SK-N-SH treated with all-trans-retinoic acid at 6 μM for 48 hours (cell line): Measurements from ENCODE around the gene TWF1.
A peak's percentile ranks its signal among the peaks of the same experiment; 100 is the strongest.

Source experiments
- ATAC-seq: fragments of 200-7000 bp; cut with Tn5 transposase; 3 replicates; pipeline ENCODE4 v1.9.1; 2020; ENCODE audit warnings: mild to moderate bottlenecking, moderate library complexity
- ARNTL ChIP-seq: fragments of 450-650 bp; formaldehyde crosslinking; IDR thresholded peaks from 2 replicates; pipeline ENCODE4 v1.5.0; 2020; ENCODE audit warnings: low read depth, mild to moderate bottlenecking, moderate library complexity, borderline replicate concordance
- BACH2 ChIP-seq: fragments of 250-450 bp; sonication (Bioruptor Pico); IDR thresholded peaks from 2 replicates; pipeline ENCODE4 v1.9.0; 2021; ENCODE audit warnings: mild to moderate bottlenecking, borderline replicate concordance
- CREB5 ChIP-seq: fragments of 250-450 bp; sonication (Bioruptor Pico); IDR thresholded peaks from 2 replicates; pipeline ENCODE4 v1.5.1; 2020; ENCODE audit warnings: low read depth, mild to moderate bottlenecking, moderate library complexity
- CSDC2 ChIP-seq: fragments of 250-450 bp; sonication (Bioruptor Pico); IDR thresholded peaks from 2 replicates; pipeline ENCODE4 v1.5.0; 2020; ENCODE audit warnings: mild to moderate bottlenecking, moderate library complexity
- CSRNP3 ChIP-seq: fragments of 250-450 bp; sonication (Bioruptor Pico); IDR thresholded peaks from 2 replicates; pipeline ENCODE4 v1.5.1; 2021; ENCODE audit warnings: mild to moderate bottlenecking, moderate library complexity
- ESRRG ChIP-seq: fragments of 250-450 bp; sonication (Bioruptor Pico); IDR thresholded peaks from 2 replicates; pipeline ENCODE4 v1.6.1; 2021; ENCODE audit warnings: mild to moderate bottlenecking
- GLIS3 ChIP-seq: fragments of 250-450 bp; sonication (Bioruptor Pico); IDR thresholded peaks from 2 replicates; pipeline ENCODE4 v1.5.0; 2020; ENCODE audit warnings: mild to moderate bottlenecking, moderate library complexity
- ISL1 ChIP-seq: fragments of 250-450 bp; sonication (Bioruptor Pico); IDR thresholded peaks from 2 replicates; pipeline ENCODE4 v2.1.2; 2022; ENCODE audit warnings: mild to moderate bottlenecking, moderate library complexity
- OSR1 ChIP-seq: fragments of 250-450 bp; sonication (Bioruptor Pico); IDR thresholded peaks from 2 replicates; pipeline ENCODE4 v1.8.0; 2022; ENCODE audit warnings: moderate library complexity, mild to moderate bottlenecking, inconsistent platforms
- PATZ1 ChIP-seq: fragments of 250-450 bp; sonication (Bioruptor Pico); IDR thresholded peaks from 2 replicates; pipeline ENCODE4 v1.8.0; 2020; ENCODE audit warnings: mild to moderate bottlenecking, moderate library complexity, borderline replicate concordance
- POU6F1 ChIP-seq: fragments of 250-450 bp; sonication (Bioruptor Pico); IDR thresholded peaks from 2 replicates; pipeline ENCODE4 v1.8.0; 2021; ENCODE audit warnings: low read depth, mild to moderate bottlenecking, moderate library complexity, borderline replicate concordance
- PPARA ChIP-seq: fragments of 250-450 bp; sonication (Bioruptor Pico); IDR thresholded peaks from 2 replicates; pipeline ENCODE4 v1.5.0; 2020; ENCODE audit warnings: mild to moderate bottlenecking, borderline replicate concordance
- RARB ChIP-seq: fragments of 250-450 bp; sonication (Bioruptor Pico); IDR thresholded peaks from 2 replicates; pipeline ENCODE4 v1.8.0; 2021; ENCODE audit warnings: mild to moderate bottlenecking, moderate library complexity
- SNAI2 ChIP-seq: fragments of 250-450 bp; sonication (Bioruptor Pico); IDR thresholded peaks from 2 replicates; pipeline ENCODE4 v1.5.0; 2020; ENCODE audit warnings: mild to moderate bottlenecking, moderate library complexity
- TCF4 ChIP-seq: fragments of 250-450 bp; sonication (Bioruptor Pico); IDR thresholded peaks from 2 replicates; pipeline ENCODE4 v1.8.0; 2021; ENCODE audit warnings: mild to moderate bottlenecking, moderate library complexity, borderline replicate concordance
- TOX ChIP-seq: fragments of 250-450 bp; sonication (Bioruptor Pico); IDR thresholded peaks from 2 replicates; pipeline ENCODE4 v1.8.0; 2021; ENCODE audit warnings: mild to moderate bottlenecking, moderate library complexity, borderline replicate concordance
- TSHZ2 ChIP-seq: fragments of 250-450 bp; sonication (Bioruptor Pico); IDR thresholded peaks from 2 replicates; pipeline ENCODE4 v1.5.0; 2020; ENCODE audit warnings: mild to moderate bottlenecking, moderate library complexity
- ZC3H10 ChIP-seq: fragments of 250-450 bp; sonication (Bioruptor Pico); IDR thresholded peaks from 2 replicates; pipeline ENCODE4 v1.5.1; 2021; ENCODE audit warnings: mild to moderate bottlenecking, moderate library complexity
- ZFP3 ChIP-seq: fragments of 250-450 bp; sonication (Bioruptor Pico); IDR thresholded peaks from 2 replicates; pipeline ENCODE4 v1.5.0; 2020; ENCODE audit warnings: mild to moderate bottlenecking, moderate library complexity
- ZFP30 ChIP-seq: fragments of 450-650 bp; formaldehyde crosslinking; IDR thresholded peaks from 2 replicates; pipeline ENCODE4 v1.5.0; 2022; ENCODE audit warnings: mild to moderate bottlenecking, moderate library complexity
- ZNF565 ChIP-seq: fragments of 450-650 bp; formaldehyde crosslinking; conservative IDR thresholded peaks from 2 replicates; pipeline ENCODE4 v1.5.0; 2020; ENCODE audit warnings: low read depth, mild to moderate bottlenecking, moderate library complexity
- ZNF70 ChIP-seq: fragments of 450-650 bp; formaldehyde crosslinking; IDR thresholded peaks from 2 replicates; pipeline ENCODE4 v1.5.0; 2020; ENCODE audit warnings: mild to moderate bottlenecking, moderate library complexity
- ZNF8 ChIP-seq: fragments of 450-650 bp; formaldehyde crosslinking; IDR thresholded peaks from 2 replicates; pipeline ENCODE4 v1.5.0; 2020; ENCODE audit warnings: mild to moderate bottlenecking, moderate library complexity

The TWF1 gene

GRCh38 chr12:43758728-43759563 lies 47.2 kb downstream of the TWF1 start, which contains the start of the genes IRAK4 and PUS7L:
IRAK4 (plus strand) TSS chr12:43758951; CDS start chr12:43768112, 9,161 bp downstream.
PUS7L (minus strand) TSS chr12:43758790; CDS start chr12:43755245, 3,545 bp downstream.
- peak; percentile 97 for ATAC-seq

GRCh38 chr12:43758247-43758727 lies 47.8 kb downstream of the TWF1 start:
- peak; percentile 68 for ATAC-seq
- TF ChIP-seq ZNF70 (no peak), ESRRG (CRISPR knock-in tag) (no peak), ARNTL (no peak), ZFP3 (CRISPR knock-in tag) (no peak), TOX (CRISPR knock-in tag) (no peak), BACH2 (no peak), RARB (CRISPR knock-in tag) (no peak), ZFP30 (CRISPR knock-in tag) (no peak), PPARA (no peak), OSR1 (CRISPR knock-in tag) (no peak), CSRNP3 (CRISPR knock-in tag) (no peak)
- TF ChIP-seq, all 23 proteins: peak for 0

More at GRCh38 chr12:43758728-43759563, 47.2 kb downstream of the TWF1 start, which contains the start of the genes IRAK4 and PUS7L:
- TF ChIP-seq ZFP30 (CRISPR knock-in tag) (no peak), ARNTL (no peak), GLIS3 (CRISPR knock-in tag) (no peak), RARB (CRISPR knock-in tag) (no peak), OSR1 (CRISPR knock-in tag) (no peak), CSRNP3 (CRISPR knock-in tag) (no peak), TSHZ2 (no peak), ZNF565 (CRISPR knock-in tag) (no peak), CSDC2 (no peak), TCF4 (CRISPR knock-in tag) (no peak), ZNF8 (CRISPR knock-in tag) (no peak), ZC3H10 (CRISPR knock-in tag) (no peak), ZNF70 (no peak), SNAI2 (CRISPR knock-in tag) (no peak)

GRCh38 chr12:43754015-43754414 lies 52.1 kb downstream of the TWF1 start:
- ATAC-seq = no peak
- TF ChIP-seq ZC3H10 (CRISPR knock-in tag) (no peak), PPARA (no peak), ZFP30 (CRISPR knock-in tag) (no peak), CREB5 (CRISPR knock-in tag) (no peak), ARNTL (no peak), ISL1 (CRISPR knock-in tag) (no peak), PATZ1 (CRISPR knock-in tag) (no peak), TSHZ2 (no peak), ZNF565 (CRISPR knock-in tag) (no peak), TOX (CRISPR knock-in tag) (no peak), TCF4 (CRISPR knock-in tag) (no peak), POU6F1 (CRISPR knock-in tag) (no peak), CSDC2 (no peak)
